ENCODE data around the gene DYRK4. TPM values are rescaled to one million over a fixed set of nuclear protein-coding genes. Genes with fewer than 3 reads are reported as not detected.

DYRK4 gene
- total and polyA plus RNA-seq, 2 of the 8 experiments (the other 6 are each of a cell fraction or from before 2014, with no cell fraction given): 10.5 to 11.4 TPM

- CTCF ChIA-PET (ENCODE audit: partially characterized antibody): interaction anchor here (0.6 to 2.1 kb wide), 5 partner anchors 10 to 477 kb away, joined by 3 to 5 read pairs (median 3); no protein-coding TSS in a partner anchor
- POLR2A ChIA-PET (ENCODE audit: partially characterized antibody): no interaction called here
- 85% methylated on average over 2 of the region's 2 CpGs; no CpG with 5 or more reads in 1 of the 2 experiments for whole genome bisulfite sequencing, 2 experiments (ENCODE audit: extremely low coverage in 1 of 2, insufficient coverage in 1 of 2, insufficient read length in 1 of 2, insufficient replicate concordance in 2 of 2, low coverage in 1 of 2, low lambda C conversion rate in 2 of 2, missing lambda C conversion rate in 1 of 2)
- no peak for TF ChIP-seq CTCF (IDR thresholded peaks at IDR 0.05; ENCODE audit: control extremely low read depth in 1 of 3, insufficient read depth in 1 of 3, low read depth in 1 of 3, low read length in 3 of 3)
- no peak for TF ChIP-seq CEBPB (IDR thresholded peaks at IDR 0.05; ENCODE audit: low read depth, low read length)
- no peak for TF ChIP-seq NRF1 (IDR thresholded peaks at IDR 0.05; ENCODE audit: low read depth, low read length)
- no peak for TF ChIP-seq EZH2 (IDR thresholded peaks at IDR 0.05; ENCODE audit: low read depth, low read length, severe bottlenecking)
- no peak for TF ChIP-seq EGR1 (IDR thresholded peaks at IDR 0.05; ENCODE audit: borderline replicate concordance, low read depth, low read length)
- no peak for TF ChIP-seq HDAC6 (IDR thresholded peaks at IDR 0.05; ENCODE audit: low read depth, low read length)
- TF ChIP-seq POU5F1 (IDR thresholded peaks at IDR 0.05; ENCODE audit: low read depth, low read length): no peak
- TF ChIP-seq SRF (IDR thresholded peaks at IDR 0.05; ENCODE audit: low read depth, low read length): no peak
- TF ChIP-seq TEAD4 (IDR thresholded peaks at IDR 0.05; ENCODE audit: low read depth, low read length): no peak
- no peak for TF ChIP-seq CHD1 (IDR thresholded peaks at IDR 0.05; ENCODE audit: low read depth, low read length)
- no peak for TF ChIP-seq RBBP5 (IDR thresholded peaks at IDR 0.05; ENCODE audit: borderline replicate concordance, low read depth, low read length)
- TF ChIP-seq BRCA1 (IDR thresholded peaks at IDR 0.05; ENCODE audit: low read depth, low read length): no peak
- TF ChIP-seq RFX5 (IDR thresholded peaks at IDR 0.05; ENCODE audit: borderline replicate concordance, low read depth, low read length): no peak
Measured at GRCh38 chr12:4589941-4590340, 27.9 kb downstream of the DYRK4 start.

More at GRCh38 chr12:4589941-4590340, 27.9 kb downstream of the DYRK4 start:
- Histone ChIP-seq H3K18ac (ENCODE audit: extremely low read depth, low read length) (no peak overlapping the region), H4K8ac (ENCODE audit: extremely low read depth, insufficient read depth, low read length) (no peak overlapping the region), H3K4ac (replicated peaks; ENCODE audit: insufficient read length, low read depth, low read length) (no peak overlapping the region), H2BK120ac (replicated peaks; ENCODE audit: low read depth, low read length) (no peak overlapping the region), H3K9ac (replicated peaks in 1 of 4; ENCODE audit: extremely low read depth in 1 of 4, low read depth in 3 of 4, low read length in 3 of 4) (no peak overlapping the region), H3K79me1 (ENCODE audit: low read depth, low read length) (no peaks in the 10 kb centered on the region), H3K36me3 (ENCODE audit: control insufficient read depth in 2 of 4, insufficient read depth in 4 of 4, low read length in 3 of 4) (no peaks in the 10 kb centered on the region), H4K5ac (ENCODE audit: insufficient read length, low read depth, low read length) (no peak overlapping the region), H4K91ac (replicated peaks; ENCODE audit: insufficient read length, low read length) (no peak overlapping the region), H3K27me3 (replicated peaks in 1 of 4; ENCODE audit: control insufficient read depth in 3 of 4, extremely low read depth in 1 of 4, insufficient read depth in 3 of 4, low read length in 3 of 4) (no peaks in the 10 kb centered on the region; a peak in 2 of 7 replicates), H2BK5ac (ENCODE audit: low read depth, low read length) (no peak overlapping the region), H3K4me1 (replicated peaks in 1 of 4; ENCODE audit: control insufficient read depth in 3 of 4, insufficient read depth in 4 of 4, low read length in 3 of 4) (no peaks in the 10 kb centered on the region), H2BK20ac (ENCODE audit: low read length) (no peak overlapping the region), H2AFZ (ENCODE audit: low read length) (no peak overlapping the region), H4K20me1 (replicated peaks in 1 of 2; ENCODE audit: control insufficient read depth in 1 of 2, insufficient read depth in 2 of 2, low read length in 2 of 2) (no peaks in the 10 kb centered on the region), H2BK12ac (ENCODE audit: low read depth, low read length) (no peak overlapping the region), H3K27ac (ENCODE audit: low read depth, low read length) (no peak overlapping the region), H3K4me3 (ENCODE audit: extremely low read depth in 1 of 4, insufficient read depth in 2 of 4, low read depth in 3 of 4, low read length in 4 of 4) (no peak overlapping the region), H3K4me2 (ENCODE audit: insufficient read depth in 1 of 2, low read depth in 2 of 2, low read length in 2 of 2) (no peak overlapping the region), H3K23ac (ENCODE audit: insufficient read length) (no peak overlapping the region), H2AK5ac (ENCODE audit: low read depth, low read length) (no peak overlapping the region), H3K56ac (replicated peaks; ENCODE audit: insufficient read length, low read depth, low read length) (no peak overlapping the region), H3K79me2 (ENCODE audit: control insufficient read depth in 1 of 2, insufficient read depth in 2 of 2, low read length in 2 of 2) (no peaks in the 10 kb centered on the region), H3K23me2 (ENCODE audit: low read depth, low read length) (no peaks in the 10 kb centered on the region), H2BK15ac (ENCODE audit: low read length) (no peak overlapping the region), H3K14ac (ENCODE audit: insufficient read length) (no peak overlapping the region), H3K9me3 (ENCODE audit: insufficient read depth in 2 of 2, low read depth in 1 of 2, low read length in 1 of 2) (no peaks in the 10 kb centered on the region)
- FAIRE-seq (no peak), DNase-seq (ENCODE audit: low read depth in 1 of 2, low spot score in 2 of 2) (no peak)

Data from H1 (cell line).